Peyer's patch (tissue), 4 donors: ENCODE data around the gene MICOS13.

ENCODE experiments used
- POLR2A ChIP-seq, 2 donors: fragments of 450-650 bp; IDR thresholded peaks; one replicate each; pipeline ENCODE4 v1.5.1; 2017; ENCODE audit warnings: antibody characterized with exemption in 2 of 2, mild to moderate bottlenecking in 2 of 2, moderate library complexity in 2 of 2
- TF ChIP-seq, protein P1 (sequence below), 6 experiments: fragments of 450-650 bp in 4 of 6; fragments of 200-600 bp in 2 of 6; sonication (generic) in 1 of 6; IDR thresholded peaks; one replicate each; pipeline ENCODE4 v1.5.1; 2017 to 2019; ENCODE audit warnings: antibody characterized with exemption in 6 of 6, mild to moderate bottlenecking in 3 of 6, moderate library complexity in 1 of 6

DNA sequence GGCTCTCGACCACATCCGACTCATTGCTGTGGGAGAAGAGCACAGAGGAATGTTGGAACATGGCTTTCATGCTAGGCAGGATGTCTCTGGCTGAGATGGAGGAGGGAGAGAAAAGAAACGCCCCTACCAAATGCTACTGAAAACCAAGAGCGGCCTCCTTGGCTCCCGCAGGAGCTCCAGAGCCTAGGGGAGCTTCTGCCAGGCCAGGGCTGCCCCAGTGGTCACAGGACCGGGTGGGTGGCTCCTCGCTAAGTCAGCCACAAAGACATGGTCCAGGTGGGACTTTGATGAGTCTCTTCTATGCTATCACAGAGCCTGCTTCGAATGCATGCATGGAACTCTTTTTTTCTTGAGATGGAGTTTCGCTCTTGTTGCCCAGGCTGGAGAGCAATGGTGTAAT, 32.9 kb upstream of the MICOS13 start:
- no peak for TF ChIP-seq POLR2A (IDR thresholded peaks at IDR 0.05)
- TF ChIP-seq, protein P1, sequence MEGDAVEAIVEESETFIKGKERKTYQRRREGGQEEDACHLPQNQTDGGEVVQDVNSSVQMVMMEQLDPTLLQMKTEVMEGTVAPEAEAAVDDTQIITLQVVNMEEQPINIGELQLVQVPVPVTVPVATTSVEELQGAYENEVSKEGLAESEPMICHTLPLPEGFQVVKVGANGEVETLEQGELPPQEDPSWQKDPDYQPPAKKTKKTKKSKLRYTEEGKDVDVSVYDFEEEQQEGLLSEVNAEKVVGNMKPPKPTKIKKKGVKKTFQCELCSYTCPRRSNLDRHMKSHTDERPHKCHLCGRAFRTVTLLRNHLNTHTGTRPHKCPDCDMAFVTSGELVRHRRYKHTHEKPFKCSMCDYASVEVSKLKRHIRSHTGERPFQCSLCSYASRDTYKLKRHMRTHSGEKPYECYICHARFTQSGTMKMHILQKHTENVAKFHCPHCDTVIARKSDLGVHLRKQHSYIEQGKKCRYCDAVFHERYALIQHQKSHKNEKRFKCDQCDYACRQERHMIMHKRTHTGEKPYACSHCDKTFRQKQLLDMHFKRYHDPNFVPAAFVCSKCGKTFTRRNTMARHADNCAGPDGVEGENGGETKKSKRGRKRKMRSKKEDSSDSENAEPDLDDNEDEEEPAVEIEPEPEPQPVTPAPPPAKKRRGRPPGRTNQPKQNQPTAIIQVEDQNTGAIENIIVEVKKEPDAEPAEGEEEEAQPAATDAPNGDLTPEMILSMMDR (IDR thresholded peaks at IDR 0.05): no peak
